ENCODE data around the gene PROSER2.

The PROSER2 gene

GRCh38 chr10:11823122-11823988 lies at the start of gene PROSER2:
PROSER2 (plus strand) TSS chr10:11823356; CDS start chr10:11852078, 28,722 bp downstream.
- H3K36me3 Mint-ChIP-seq (ENCODE audit: low read depth): no peaks in the 10 kb centered on the region
- peaks cover 51% of the 10 kb centered on the region for H3K27me3 Mint-ChIP-seq
- DNase-seq (peak; percentile 50), ATAC-seq (peak; percentile 84)
- peaks cover 12% of the 10 kb centered on the region for H3K4me1 Mint-ChIP-seq
- H3K4me3 Mint-ChIP-seq: peak within 1 kb of the TSS; percentile 78
- H3K9me3 Mint-ChIP-seq: no peaks in the 10 kb centered on the region
- peak within 1 kb of the TSS; percentile 78 for H3K27ac Mint-ChIP-seq

GRCh38 chr10:11773761-11774441 lies 49.3 kb upstream of the PROSER2 start:
- Mint-ChIP-seq H3K27ac (no peak overlapping the region), H3K4me3 (no peak overlapping the region), H3K36me3 (ENCODE audit: low read depth) (no peaks in the 10 kb centered on the region), H3K27me3 (peaks cover 9% of the 10 kb centered on the region), H3K4me1 (no peaks in the 10 kb centered on the region), H3K9me3 (no peaks in the 10 kb centered on the region)
- DNase-seq: no peak
- ATAC-seq: no peak

- H3K27me3 Mint-ChIP-seq: peaks cover 9% of the 10 kb centered on the region
- H3K4me1 Mint-ChIP-seq: no peaks in the 10 kb centered on the region
- DNase-seq (no peak), ATAC-seq (no peak)
- no peaks in the 10 kb centered on the region for H3K9me3 Mint-ChIP-seq
- no peak overlapping the region for H3K27ac Mint-ChIP-seq
- no peak overlapping the region for H3K4me3 Mint-ChIP-seq
- H3K36me3 Mint-ChIP-seq (ENCODE audit: low read depth): no peaks in the 10 kb centered on the region
Measured at GRCh38 chr10:11775412-11775811, 47.7 kb upstream of the PROSER2 start.

- ATAC-seq: no peak
- no peak for DNase-seq
- Mint-ChIP-seq H3K9me3 (no peaks in the 10 kb centered on the region), H3K27ac (no peak overlapping the region), H3K4me3 (no peak overlapping the region), H3K4me1 (no peaks in the 10 kb centered on the region), H3K27me3 (peaks cover 7% of the 10 kb centered on the region), H3K36me3 (ENCODE audit: low read depth) (no peaks in the 10 kb centered on the region)
Measured at GRCh38 chr10:11776080-11776479, 47.1 kb upstream of the PROSER2 start.

GRCh38 chr10:11781114-11781513 lies 42.0 kb upstream of the PROSER2 start:
- H3K9me3 Mint-ChIP-seq: no peaks in the 10 kb centered on the region
- no peaks in the 10 kb centered on the region for H3K4me1 Mint-ChIP-seq
- H3K27ac Mint-ChIP-seq: no peak overlapping the region
- DNase-seq: no peak
- no peaks in the 10 kb centered on the region for H3K36me3 Mint-ChIP-seq (ENCODE audit: low read depth)
- peaks cover 7% of the 10 kb centered on the region for H3K27me3 Mint-ChIP-seq
- no peak for ATAC-seq
- no peak overlapping the region for H3K4me3 Mint-ChIP-seq

GRCh38 chr10:11782793-11783557 lies 40.2 kb upstream of the PROSER2 start:
- no peaks in the 10 kb centered on the region for H3K9me3 Mint-ChIP-seq
- peaks cover 6% of the 10 kb centered on the region for H3K27me3 Mint-ChIP-seq
- ATAC-seq: no peak
- no peak for DNase-seq
- no peaks in the 10 kb centered on the region for H3K36me3 Mint-ChIP-seq (ENCODE audit: low read depth)
- no peaks in the 10 kb centered on the region for H3K4me1 Mint-ChIP-seq
- no peak overlapping the region for H3K27ac Mint-ChIP-seq
- H3K4me3 Mint-ChIP-seq: no peak overlapping the region

- Mint-ChIP-seq H3K27me3 (peaks cover 6% of the 10 kb centered on the region), H3K9me3 (no peaks in the 10 kb centered on the region), H3K4me1 (no peaks in the 10 kb centered on the region), H3K4me3 (no peak overlapping the region), H3K27ac (no peak overlapping the region), H3K36me3 (ENCODE audit: low read depth) (no peaks in the 10 kb centered on the region)
- ATAC-seq: no peak
- DNase-seq: no peak
Measured at GRCh38 chr10:11783558-11783865, 39.6 kb upstream of the PROSER2 start.

- H3K36me3 Mint-ChIP-seq (ENCODE audit: low read depth): no peaks in the 10 kb centered on the region
- no peaks in the 10 kb centered on the region for H3K4me1 Mint-ChIP-seq
- no peak overlapping the region for H3K4me3 Mint-ChIP-seq
- no peak overlapping the region for H3K27ac Mint-ChIP-seq
- H3K9me3 Mint-ChIP-seq: no peaks in the 10 kb centered on the region
- no peak for DNase-seq
- no peak for ATAC-seq
- peaks cover 6% of the 10 kb centered on the region for H3K27me3 Mint-ChIP-seq
Measured at GRCh38 chr10:11787374-11787773, 35.8 kb upstream of the PROSER2 start.

- Mint-ChIP-seq H3K9me3 (no peaks in the 10 kb centered on the region), H3K36me3 (ENCODE audit: low read depth) (no peaks in the 10 kb centered on the region), H3K27me3 (peaks cover 4% of the 10 kb centered on the region), H3K27ac (no peak overlapping the region), H3K4me3 (no peak overlapping the region), H3K4me1 (no peaks in the 10 kb centered on the region)
- no peak for DNase-seq
- no peak for ATAC-seq
Measured at GRCh38 chr10:11787846-11788245, 35.3 kb upstream of the PROSER2 start.

- Mint-ChIP-seq H3K9me3 (no peaks in the 10 kb centered on the region), H3K4me3 (no peak overlapping the region), H3K36me3 (ENCODE audit: low read depth) (no peaks in the 10 kb centered on the region), H3K27me3 (peaks cover 4% of the 10 kb centered on the region), H3K27ac (no peak overlapping the region), H3K4me1 (no peaks in the 10 kb centered on the region)
- no peak for DNase-seq
- no peak for ATAC-seq
Measured at GRCh38 chr10:11789306-11789705, 33.9 kb upstream of the PROSER2 start.

GRCh38 chr10:11789956-11790355 lies 33.2 kb upstream of the PROSER2 start:
- Mint-ChIP-seq H3K9me3 (no peaks in the 10 kb centered on the region), H3K36me3 (ENCODE audit: low read depth) (no peaks in the 10 kb centered on the region), H3K4me1 (no peaks in the 10 kb centered on the region), H3K4me3 (no peak overlapping the region), H3K27me3 (peaks cover 4% of the 10 kb centered on the region), H3K27ac (no peak overlapping the region)
- DNase-seq (no peak), ATAC-seq (no peak)

GRCh38 chr10:11793762-11794479 lies 29.2 kb upstream of the PROSER2 start:
- Mint-ChIP-seq H3K9me3 (no peaks in the 10 kb centered on the region), H3K36me3 (ENCODE audit: low read depth) (no peaks in the 10 kb centered on the region), H3K4me1 (no peaks in the 10 kb centered on the region), H3K27ac (no peak overlapping the region), H3K27me3 (no peaks in the 10 kb centered on the region), H3K4me3 (no peak overlapping the region)
- DNase-seq: no peak
- no peak for ATAC-seq

GRCh38 chr10:11794566-11794965 lies 28.6 kb upstream of the PROSER2 start:
- H3K27me3 Mint-ChIP-seq: no peaks in the 10 kb centered on the region
- H3K4me3 Mint-ChIP-seq: no peak overlapping the region
- no peaks in the 10 kb centered on the region for H3K4me1 Mint-ChIP-seq
- no peaks in the 10 kb centered on the region for H3K9me3 Mint-ChIP-seq
- ATAC-seq: no peak
- no peak for DNase-seq
- no peak overlapping the region for H3K27ac Mint-ChIP-seq
- no peaks in the 10 kb centered on the region for H3K36me3 Mint-ChIP-seq (ENCODE audit: low read depth)

GRCh38 chr10:11795101-11795920 lies 27.8 kb upstream of the PROSER2 start:
- Mint-ChIP-seq H3K4me1 (no peaks in the 10 kb centered on the region), H3K27ac (no peak overlapping the region), H3K27me3 (no peaks in the 10 kb centered on the region)

More at GRCh38 chr10:11795101-11795920, 27.8 kb upstream of the PROSER2 start:
- DNase-seq (no peak), ATAC-seq (peak; percentile 46)
- no peak overlapping the region for H3K4me3 Mint-ChIP-seq
- no peaks in the 10 kb centered on the region for H3K9me3 Mint-ChIP-seq
- H3K36me3 Mint-ChIP-seq (ENCODE audit: low read depth): no peaks in the 10 kb centered on the region
